Measurements from ENCODE around the gene PLK3. TPM values are rescaled to one million over a fixed set of nuclear protein-coding genes. Genes with fewer than 3 reads are reported as not detected.

The PLK3 gene
- total and polyA plus RNA-seq, 9 of the 15 experiments (the other 6 are each of a cell fraction or from before 2014, with no cell fraction given): 0.52 to 22.7 (median 11.0) TPM

- TF ChIP-seq, protein P1, sequence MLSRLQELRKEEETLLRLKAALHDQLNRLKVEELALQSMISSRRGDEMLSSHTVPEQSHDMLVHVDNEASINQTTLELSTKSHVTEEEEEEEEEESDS (CRISPR knock-in tag; IDR thresholded peaks at IDR 0.05): no peak
- TF ChIP-seq NR2C1 (IDR thresholded peaks at IDR 0.05) (no peak), NR2C1 (tag; IDR thresholded peaks at IDR 0.05) (no peak), ZNF347 (CRISPR knock-in tag; IDR thresholded peaks at IDR 0.05; ENCODE audit: low read depth) (no peak), CBFA2T3 (IDR thresholded peaks at IDR 0.05) (no peak), ESRRB (CRISPR knock-in tag; IDR thresholded peaks at IDR 0.05; ENCODE audit: borderline replicate concordance) (no peak), ASH1L (IDR thresholded peaks at IDR 0.05; ENCODE audit: borderline replicate concordance, low read depth, partially characterized antibody) (no peak), NONO (IDR thresholded peaks at IDR 0.05; ENCODE audit: low read depth in 2 of 2, low read length in 1 of 2) (no peak), PHF21A (IDR thresholded peaks at IDR 0.05; ENCODE audit: borderline replicate concordance, low read depth) (0 out of 2 replicates have a peak, but pooled peaks have one; percentile 23), MTA1 (IDR thresholded peaks at IDR 0.05; ENCODE audit: borderline replicate concordance) (no peak), ZNF24 (IDR thresholded peaks at IDR 0.05) (no peak), KLF1 (tag; IDR thresholded peaks at IDR 0.05) (0 out of 2 replicates have a peak, but pooled peaks have one; percentile 28), SMARCC2 (IDR thresholded peaks at IDR 0.05; ENCODE audit: low read depth) (no peak), POLR2A (conservative IDR thresholded peaks at IDR 0.05) (peak; percentile 10; the same call in 1 of the 2 replicates)
- TF ChIP-seq, protein P2, sequence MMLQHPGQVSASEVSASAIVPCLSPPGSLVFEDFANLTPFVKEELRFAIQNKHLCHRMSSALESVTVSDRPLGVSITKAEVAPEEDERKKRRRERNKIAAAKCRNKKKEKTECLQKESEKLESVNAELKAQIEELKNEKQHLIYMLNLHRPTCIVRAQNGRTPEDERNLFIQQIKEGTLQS (IDR thresholded peaks at IDR 0.05): no peak
- TF ChIP-seq, protein P2 (CRISPR knock-in tag; conservative IDR thresholded peaks at IDR 0.05): peak; percentile 36; the same call in 1 of the 2 replicates
Measured at GRCh38 chr1:44778705-44779576, 21.2 kb upstream of the PLK3 start (continued).
